SK-N-SH treated with all-trans-retinoic acid at 6 μM for 48 hours (cell line): Measurements from ENCODE around the gene C21orf58.

Experiments used
- ARNTL ChIP-seq: fragments of 450-650 bp; formaldehyde crosslinking; IDR thresholded peaks from 2 replicates; pipeline ENCODE4 v1.5.0; 2020; ENCODE audit warnings: low read depth, mild to moderate bottlenecking, moderate library complexity, borderline replicate concordance
- CSRNP3 ChIP-seq: fragments of 250-450 bp; sonication (Bioruptor Pico); IDR thresholded peaks from 2 replicates; pipeline ENCODE4 v1.5.1; 2021; ENCODE audit warnings: mild to moderate bottlenecking, moderate library complexity
- OSR1 ChIP-seq: fragments of 250-450 bp; sonication (Bioruptor Pico); IDR thresholded peaks from 2 replicates; pipeline ENCODE4 v1.8.0; 2022; ENCODE audit warnings: moderate library complexity, mild to moderate bottlenecking, inconsistent platforms
- TCF4 ChIP-seq: fragments of 250-450 bp; sonication (Bioruptor Pico); IDR thresholded peaks from 2 replicates; pipeline ENCODE4 v1.8.0; 2021; ENCODE audit warnings: mild to moderate bottlenecking, moderate library complexity, borderline replicate concordance
- ZFP3 ChIP-seq: fragments of 250-450 bp; sonication (Bioruptor Pico); IDR thresholded peaks from 2 replicates; pipeline ENCODE4 v1.5.0; 2020; ENCODE audit warnings: mild to moderate bottlenecking, moderate library complexity
- ZFP30 ChIP-seq: fragments of 450-650 bp; formaldehyde crosslinking; IDR thresholded peaks from 2 replicates; pipeline ENCODE4 v1.5.0; 2022; ENCODE audit warnings: mild to moderate bottlenecking, moderate library complexity
- ZNF70 ChIP-seq: fragments of 450-650 bp; formaldehyde crosslinking; IDR thresholded peaks from 2 replicates; pipeline ENCODE4 v1.5.0; 2020; ENCODE audit warnings: mild to moderate bottlenecking, moderate library complexity
- ZNF8 ChIP-seq: fragments of 450-650 bp; formaldehyde crosslinking; IDR thresholded peaks from 2 replicates; pipeline ENCODE4 v1.5.0; 2020; ENCODE audit warnings: mild to moderate bottlenecking, moderate library complexity

- no peak for TF ChIP-seq CSRNP3 (CRISPR knock-in tag)
- TF ChIP-seq ARNTL (CRISPR knock-in tag), result no peak
- TF ChIP-seq ZNF70 (CRISPR knock-in tag), result no peak
- TF ChIP-seq ZNF8 (CRISPR knock-in tag), result no peak
- no peak for TF ChIP-seq ZFP30 (CRISPR knock-in tag)
- TF ChIP-seq TCF4 (CRISPR knock-in tag), result no peak
- no peak for TF ChIP-seq OSR1 (CRISPR knock-in tag)
- no peak for TF ChIP-seq ZFP3 (CRISPR knock-in tag)
Measured at GRCh38 chr21:46350981-46351380, 27.3 kb upstream of the C21orf58 start.
